ENCODE data around the gene PPT1. TPM values are rescaled to one million over a fixed set of nuclear protein-coding genes. Genes with fewer than 3 reads are reported as not detected.

The PPT1 gene
- total RNA-seq, 1 experiment from 2014 or later, result 78.7 TPM

- peak; percentile 49 for DNase-seq (ENCODE audit: low spot score)
Measured at GRCh38 chr1:40030528-40031135, 66.4 kb downstream of the PPT1 start.

- no peak for DNase-seq (ENCODE audit: low spot score)
Measured at GRCh38 chr1:40029608-40030007, 67.4 kb downstream of the PPT1 start.

GRCh38 chr1:40027647-40028046 lies 69.4 kb downstream of the PPT1 start:
- DNase-seq (ENCODE audit: low spot score), result no peak

- no peak for DNase-seq (ENCODE audit: low spot score)
Measured at GRCh38 chr1:40024671-40025070, 72.4 kb downstream of the PPT1 start.

GRCh38 chr1:40023379-40023944 lies 73.6 kb downstream of the PPT1 start:
- no peak for DNase-seq (ENCODE audit: low spot score)

Other genes with a start within 250 kb of the PPT1 start
- gene TRIT1, start 213.7 kb downstream of the PPT1 start, total RNA-seq (2014; rRNA removed; shearing (Covaris generic)), result 23.2 and 38.1 TPM in 2 replicates
- gene MYCL, start 195.3 kb downstream of the PPT1 start, total RNA-seq (2014; rRNA removed; shearing (Covaris generic)), result 0.43 and 1.5 TPM in 2 replicates
- 1.8 and 3.0 TPM in 2 replicates for gene MFSD2A, start 142.1 kb downstream of the PPT1 start, total RNA-seq (2014; rRNA removed; shearing (Covaris generic))
- 386 and 407 TPM in 2 replicates for gene CAP1, start 56.5 kb downstream of the PPT1 start, total RNA-seq (2014; rRNA removed; shearing (Covaris generic))
- gene RLF, start 64.1 kb upstream of the PPT1 start, total RNA-seq (2014; rRNA removed; shearing (Covaris generic)), result 12.1 and 12.6 TPM in 2 replicates
- gene TMCO2, start 150.7 kb upstream of the PPT1 start, total RNA-seq (2014; rRNA removed; shearing (Covaris generic)), result not detected in 2 replicates
- gene ZMPSTE24, start 161.0 kb upstream of the PPT1 start, total RNA-seq (2014; rRNA removed; shearing (Covaris generic)), result 86.7 and 131 TPM in 2 replicates
- gene COL9A2, start 220.0 kb upstream of the PPT1 start, total RNA-seq (2014; rRNA removed; shearing (Covaris generic)), result 0.67 and 0.90 TPM in 2 replicates